Measurements from ENCODE around the gene QRFP. TPM values are rescaled to one million over a fixed set of nuclear protein-coding genes. Genes with fewer than 3 reads are reported as not detected.

QRFP gene
- total RNA-seq, 3 donors from 2014 or later, result not detected

GRCh38 chr9:130845254-130845653 is 51.4 kb downstream of the QRFP start:
- Mint-ChIP-seq H3K9me3 (no peaks in the 10 kb centered on the region), H3K4me1 (ENCODE audit: low read depth) (peaks cover 20% of the 10 kb centered on the region), H3K36me3 (ENCODE audit: insufficient read depth) (no peaks in the 10 kb centered on the region), H3K27me3 (ENCODE audit: low read depth) (no peaks in the 10 kb centered on the region), H3K4me3 (no peak overlapping the region)
- no peak for DNase-seq
- no peak for ATAC-seq

GRCh38 chr9:130844044-130844451 is 52.6 kb downstream of the QRFP start:
- Mint-ChIP-seq H3K27me3 (ENCODE audit: low read depth) (no peaks in the 10 kb centered on the region), H3K9me3 (no peaks in the 10 kb centered on the region), H3K4me1 (ENCODE audit: low read depth) (peaks cover 22% of the 10 kb centered on the region), H3K4me3 (no peak overlapping the region), H3K36me3 (ENCODE audit: insufficient read depth) (no peaks in the 10 kb centered on the region)
- DNase-seq (no peak), ATAC-seq (no peak)

GRCh38 chr9:130843049-130843908 is 53.3 kb downstream of the QRFP start:
- no peaks in the 10 kb centered on the region for H3K27me3 Mint-ChIP-seq (ENCODE audit: low read depth)
- DNase-seq (no peak), ATAC-seq (no peak)
- peaks cover 27% of the 10 kb centered on the region for H3K4me1 Mint-ChIP-seq (ENCODE audit: low read depth)
- no peaks in the 10 kb centered on the region for H3K36me3 Mint-ChIP-seq (ENCODE audit: insufficient read depth)
- H3K4me3 Mint-ChIP-seq, result no peak overlapping the region
- no peaks in the 10 kb centered on the region for H3K9me3 Mint-ChIP-seq

Other genes with a start within 250 kb of the QRFP start
- gene PRDM12, start 232.2 kb downstream of the QRFP start, total RNA-seq, result under 1 TPM; 0.08 to 0.18 (median 0.14) TPM
- gene EXOSC2, start 203.0 kb downstream of the QRFP start, total RNA-seq, result 100 to 1,000 TPM; 112 to 116 (median 113) TPM
- gene ABL1, start 61.6 kb downstream of the QRFP start, total RNA-seq, result 10 to 100 TPM; 37.1 to 38.8 (median 38.2) TPM
- gene FIBCD1, start 42.4 kb upstream of the QRFP start, total RNA-seq, result not detected
- under 1 TPM; 0.05 to 0.71 (median 0.41) TPM for gene LAMC3, start 112.4 kb upstream of the QRFP start, total RNA-seq
- gene AIF1L, start 199.7 kb upstream of the QRFP start, total RNA-seq, result 1 to 10 TPM in 1 of 3 donors, under 1 TPM in 2; 0.13 to 2.0 (median 0.27) TPM
- gene NUP214, start 228.8 kb upstream of the QRFP start, total RNA-seq, result 10 to 100 TPM; 69.7 to 78.6 (median 76.3) TPM